ENCODE measurements around the gene CISTR. TPM values are rescaled to one million over a fixed set of nuclear protein-coding genes. Genes with fewer than 3 reads are reported as not detected.
A peak's percentile ranks its signal among the peaks of the same experiment; 100 is the strongest.

The CISTR gene
- total RNA-seq, 1 donor from 2014 or later: not detected

DNA sequence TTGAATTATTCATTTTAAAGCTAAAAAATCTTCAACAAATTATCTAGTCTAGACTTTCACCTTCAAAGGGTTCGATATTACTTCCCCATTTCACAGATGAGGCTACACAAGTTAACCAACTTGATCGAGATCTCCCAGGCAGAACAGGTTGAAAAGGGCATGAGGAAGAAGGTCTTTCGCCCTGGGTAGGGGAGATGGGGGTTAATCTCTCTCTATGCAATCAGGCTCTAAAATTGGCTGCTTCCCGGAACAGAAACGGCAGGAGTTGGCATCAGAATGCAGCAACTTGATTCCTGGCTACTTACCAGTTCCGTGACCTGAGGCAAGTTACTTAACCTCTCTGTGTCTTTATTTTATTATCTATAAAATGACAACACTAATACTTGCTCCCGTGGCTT is 2.4 kb upstream of the CISTR start:
- Mint-ChIP-seq H3K36me3 (ENCODE audit: low read depth) (no peaks in the 10 kb centered on the region), H3K9me3 (ENCODE audit: low read depth) (no peaks in the 10 kb centered on the region), H3K4me3 (ENCODE audit: unreplicated experiment) (no peak overlapping the region)

GRCh38 chr12:53752621-53753020 is 842 bp upstream of the CISTR start:
- Mint-ChIP-seq H3K27me3 (ENCODE audit: low read depth) (peaks cover 21% of the 10 kb centered on the region), H3K4me3 (ENCODE audit: unreplicated experiment) (no peak overlapping the region), H3K4me1 (ENCODE audit: low read depth) (no peaks in the 10 kb centered on the region), H3K36me3 (ENCODE audit: low read depth) (no peaks in the 10 kb centered on the region), H3K27ac (ENCODE audit: unreplicated experiment) (no peak overlapping the region), H3K9me3 (ENCODE audit: low read depth) (no peaks in the 10 kb centered on the region)
- DNase-seq (ENCODE audit: low spot score): no peak
- TF ChIP-seq, protein P1, sequence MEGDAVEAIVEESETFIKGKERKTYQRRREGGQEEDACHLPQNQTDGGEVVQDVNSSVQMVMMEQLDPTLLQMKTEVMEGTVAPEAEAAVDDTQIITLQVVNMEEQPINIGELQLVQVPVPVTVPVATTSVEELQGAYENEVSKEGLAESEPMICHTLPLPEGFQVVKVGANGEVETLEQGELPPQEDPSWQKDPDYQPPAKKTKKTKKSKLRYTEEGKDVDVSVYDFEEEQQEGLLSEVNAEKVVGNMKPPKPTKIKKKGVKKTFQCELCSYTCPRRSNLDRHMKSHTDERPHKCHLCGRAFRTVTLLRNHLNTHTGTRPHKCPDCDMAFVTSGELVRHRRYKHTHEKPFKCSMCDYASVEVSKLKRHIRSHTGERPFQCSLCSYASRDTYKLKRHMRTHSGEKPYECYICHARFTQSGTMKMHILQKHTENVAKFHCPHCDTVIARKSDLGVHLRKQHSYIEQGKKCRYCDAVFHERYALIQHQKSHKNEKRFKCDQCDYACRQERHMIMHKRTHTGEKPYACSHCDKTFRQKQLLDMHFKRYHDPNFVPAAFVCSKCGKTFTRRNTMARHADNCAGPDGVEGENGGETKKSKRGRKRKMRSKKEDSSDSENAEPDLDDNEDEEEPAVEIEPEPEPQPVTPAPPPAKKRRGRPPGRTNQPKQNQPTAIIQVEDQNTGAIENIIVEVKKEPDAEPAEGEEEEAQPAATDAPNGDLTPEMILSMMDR (IDR thresholded peaks at IDR 0.05): no peak

More for the DNA sequence above, 2.4 kb upstream of the CISTR start:
- DNase-seq (ENCODE audit: low spot score): no peak
- TF ChIP-seq, protein P1 (IDR thresholded peaks at IDR 0.05): no peak
- H3K27me3 Mint-ChIP-seq (ENCODE audit: low read depth): peaks cover 33% of the 10 kb centered on the region
- H3K4me1 Mint-ChIP-seq (ENCODE audit: low read depth): no peaks in the 10 kb centered on the region
- no peak overlapping the region for H3K27ac Mint-ChIP-seq (ENCODE audit: unreplicated experiment)

- no peak for DNase-seq (ENCODE audit: low spot score)
- H3K27ac Mint-ChIP-seq (ENCODE audit: unreplicated experiment): no peak overlapping the region
- H3K9me3 Mint-ChIP-seq (ENCODE audit: low read depth): no peaks in the 10 kb centered on the region
- H3K4me3 Mint-ChIP-seq (ENCODE audit: unreplicated experiment): no peak overlapping the region
- TF ChIP-seq, protein P1 (IDR thresholded peaks at IDR 0.05): no peak
- H3K36me3 Mint-ChIP-seq (ENCODE audit: low read depth): no peaks in the 10 kb centered on the region
- no peaks in the 10 kb centered on the region for H3K4me1 Mint-ChIP-seq (ENCODE audit: low read depth)
- H3K27me3 Mint-ChIP-seq (ENCODE audit: low read depth): peaks cover 19% of the 10 kb centered on the region
These were observed 418 bp upstream of the CISTR start for GRCh38 chr12:53752192-53752601.

DNA sequence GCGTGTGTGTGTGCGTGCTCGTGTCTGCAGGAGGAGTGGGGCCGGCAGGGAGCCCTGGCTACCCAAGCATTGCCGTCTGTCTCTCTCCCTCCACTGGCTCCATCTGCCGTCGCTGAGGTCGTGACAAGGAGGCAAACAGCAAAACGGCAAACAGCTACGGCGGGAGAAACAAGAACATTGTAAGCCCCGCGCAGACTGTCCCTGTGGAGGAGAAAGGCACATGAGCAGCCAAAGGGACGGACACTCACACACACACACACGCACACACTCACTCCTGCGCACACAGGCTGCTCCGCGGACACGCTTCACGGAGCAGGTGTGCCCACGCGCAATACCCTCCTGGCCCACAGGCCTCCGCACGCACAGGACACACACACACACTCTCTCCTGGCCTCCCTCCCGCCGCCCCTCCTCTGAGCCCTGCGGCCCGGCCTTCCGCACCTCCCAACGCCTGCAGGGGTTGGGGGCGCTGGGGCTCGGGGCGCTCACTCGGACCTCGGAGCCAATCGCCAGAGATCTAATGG is 905 bp downstream of the CISTR start:
- Mint-ChIP-seq H3K36me3 (ENCODE audit: low read depth) (no peaks in the 10 kb centered on the region), H3K27me3 (ENCODE audit: low read depth) (peaks cover 9% of the 10 kb centered on the region), H3K4me3 (ENCODE audit: unreplicated experiment) (peak overlapping the region; percentile 70), H3K9me3 (ENCODE audit: low read depth) (no peaks in the 10 kb centered on the region), H3K27ac (ENCODE audit: unreplicated experiment) (no peak overlapping the region), H3K4me1 (ENCODE audit: low read depth) (peaks cover 6% of the 10 kb centered on the region)
- DNase-seq (ENCODE audit: low spot score): no peak
- TF ChIP-seq, protein P1 (IDR thresholded peaks at IDR 0.05): no peak

DNA sequence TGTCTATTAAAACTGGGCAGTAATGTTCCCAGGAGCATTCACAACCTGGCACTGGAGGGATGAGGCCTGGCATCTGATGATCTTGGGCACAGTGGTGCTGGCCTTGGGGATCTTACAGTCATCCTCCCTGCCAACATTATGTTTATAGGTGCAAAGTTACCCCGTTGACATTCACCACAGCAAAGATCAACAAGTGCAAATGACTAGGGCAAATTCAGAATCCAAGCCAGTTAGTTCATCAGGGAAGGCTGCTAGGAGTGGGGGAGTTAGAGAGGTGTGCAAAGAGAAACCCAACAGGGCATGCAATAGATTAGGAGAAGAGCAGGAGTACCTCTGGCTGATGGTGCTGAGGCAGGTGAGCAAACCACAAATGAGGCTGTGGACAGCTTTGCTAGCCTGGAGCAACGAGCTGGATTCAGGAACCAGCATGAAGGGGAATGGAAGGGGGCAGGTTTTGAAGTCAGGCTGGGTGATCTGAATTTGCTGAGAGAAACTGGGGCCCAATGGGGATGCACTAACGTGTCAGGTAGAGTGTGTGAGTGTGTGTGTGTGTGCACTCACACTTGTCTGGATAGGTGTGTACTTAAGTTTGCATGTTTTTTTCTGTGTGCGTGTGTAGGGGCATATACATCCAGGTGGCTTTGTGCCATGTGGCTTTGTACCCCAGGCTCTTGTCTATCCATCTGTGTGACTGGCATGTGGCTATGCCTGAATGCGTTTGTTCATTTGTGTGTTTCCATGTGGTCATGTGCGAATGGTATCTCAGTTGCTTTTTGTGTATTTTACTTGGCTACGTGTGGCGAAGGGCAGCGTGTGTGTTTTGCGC is 1.6 kb downstream of the CISTR start:
- peaks cover 6% of the 10 kb centered on the region for H3K4me1 Mint-ChIP-seq (ENCODE audit: low read depth)

More for the DNA sequence above, 1.6 kb downstream of the CISTR start:
- H3K4me3 Mint-ChIP-seq (ENCODE audit: unreplicated experiment): peak overlapping the region; percentile 70
- no peak overlapping the region for H3K27ac Mint-ChIP-seq (ENCODE audit: unreplicated experiment)
- H3K36me3 Mint-ChIP-seq (ENCODE audit: low read depth): no peaks in the 10 kb centered on the region
- TF ChIP-seq, protein P1 (IDR thresholded peaks at IDR 0.05): no peak
- no peaks in the 10 kb centered on the region for H3K9me3 Mint-ChIP-seq (ENCODE audit: low read depth)
- DNase-seq (ENCODE audit: low spot score): no peak
- H3K27me3 Mint-ChIP-seq (ENCODE audit: low read depth): peaks cover 2% of the 10 kb centered on the region

Data from chondrocyte (in vitro differentiated cells).